ENCODE results near the gene SCRG1.

SCRG1 gene

GRCh38 chr4:173410079-173410478 lies 11.2 kb upstream of the SCRG1 start:
- no peak for DNase-seq

- DNase-seq = no peak
These were observed 7.1 kb upstream of the SCRG1 start for GRCh38 chr4:173405840-173406606.

GRCh38 chr4:173404296-173404865 lies 5.5 kb upstream of the SCRG1 start:
- no peak for DNase-seq

- DNase-seq = no peak
These were observed 4.1 kb upstream of the SCRG1 start for GRCh38 chr4:173403051-173403450.

GRCh38 chr4:173401063-173401462 lies 2.1 kb upstream of the SCRG1 start:
- DNase-seq = no peak

- no peak for DNase-seq
These were observed 696 bp downstream of the SCRG1 start for GRCh38 chr4:173398220-173398619.

GRCh38 chr4:173397604-173398003 lies 1.3 kb downstream of the SCRG1 start:
- DNase-seq = no peak

- no peak for DNase-seq
These were observed 7.2 kb downstream of the SCRG1 start for GRCh38 chr4:173391701-173392100.

GRCh38 chr4:173386751-173387150 lies 12.2 kb downstream of the SCRG1 start:
- DNase-seq = no peak

GRCh38 chr4:173382349-173382748 lies 16.6 kb downstream of the SCRG1 start:
- no peak for DNase-seq

GRCh38 chr4:173381610-173382009 lies 17.3 kb downstream of the SCRG1 start:
- no peak for DNase-seq

- no peak for DNase-seq
These were observed 17.9 kb downstream of the SCRG1 start for GRCh38 chr4:173380987-173381386.

GRCh38 chr4:173379929-173380328 lies 19.0 kb downstream of the SCRG1 start:
- no peak for DNase-seq

- DNase-seq = no peak
These were observed 24.3 kb downstream of the SCRG1 start for GRCh38 chr4:173374588-173374987.

GRCh38 chr4:173371292-173372192 lies 27.4 kb downstream of the SCRG1 start:
- peak; percentile 44 for DNase-seq

- DNase-seq = peak; percentile 96
These were observed 28.2 kb downstream of the SCRG1 start, which contains the start of gene SAP30 for GRCh38 chr4:173370477-173371291. Gene SAP30 (plus strand): TSS chr4:173370954. CDS start chr4:173371183, 229 bp downstream.

GRCh38 chr4:173370130-173370476 lies 28.8 kb downstream of the SCRG1 start:
- no peak for DNase-seq

- DNase-seq = no peak
These were observed 31.0 kb downstream of the SCRG1 start for GRCh38 chr4:173367946-173368345.

GRCh38 chr4:173367285-173367684 lies 31.6 kb downstream of the SCRG1 start:
- DNase-seq = no peak

- no peak for DNase-seq
These were observed 33.4 kb downstream of the SCRG1 start for GRCh38 chr4:173365359-173365996.

- no peak for DNase-seq
These were observed 36.2 kb downstream of the SCRG1 start for GRCh38 chr4:173362666-173363065.

- DNase-seq = no peak
These were observed 38.2 kb downstream of the SCRG1 start for GRCh38 chr4:173360587-173361221.
